VCaP (cell line): Measurements from ENCODE around the gene HS3ST4.

ENCODE experiments used
- H3K27ac ChIP-seq: fragments of 450-650 bp; 2 replicates; pipeline ENCODE4 v1.5.1; 2017
- TF ChIP-seq, protein P1 (sequence below): fragments of 450-650 bp; conservative IDR thresholded peaks from 2 replicates; pipeline ENCODE4 v1.5.1; 2017; ENCODE audit warnings: mild to moderate bottlenecking, moderate library complexity

Gene HS3ST4

DNA sequence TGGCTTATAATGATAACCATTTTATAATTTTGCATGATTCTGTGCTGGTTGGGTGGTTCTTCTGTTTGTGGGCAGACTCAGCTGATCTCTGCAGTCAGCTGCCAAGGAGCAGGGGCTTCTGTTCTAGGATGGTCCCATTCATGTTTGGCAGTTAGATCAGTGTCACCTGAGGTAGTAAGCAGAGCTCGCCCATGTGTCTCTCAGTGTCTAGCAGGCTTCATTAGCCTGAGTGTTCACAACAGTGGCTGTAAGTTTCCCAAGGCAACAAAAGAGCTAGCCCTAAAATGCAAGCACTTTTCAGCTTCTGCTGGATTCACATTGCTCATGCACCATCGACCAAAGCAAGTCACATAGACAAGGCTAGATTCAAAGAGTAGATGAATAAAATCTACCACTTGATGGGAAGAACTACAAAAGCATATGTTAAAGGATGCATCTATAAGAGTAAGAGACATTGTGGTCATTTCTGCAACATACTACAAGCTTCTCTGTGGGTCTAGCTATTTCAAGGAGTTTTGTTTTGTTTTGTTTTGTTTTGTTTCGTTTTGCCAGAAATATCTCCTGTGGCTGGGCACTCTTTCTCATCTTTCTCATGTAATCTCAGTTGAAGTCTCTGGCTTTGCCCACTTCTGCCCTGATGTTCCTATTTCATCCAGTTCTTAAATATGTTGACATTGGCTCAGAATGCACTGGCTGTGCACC lies 180.8 kb downstream of the HS3ST4 start:
- TF ChIP-seq, protein P1, sequence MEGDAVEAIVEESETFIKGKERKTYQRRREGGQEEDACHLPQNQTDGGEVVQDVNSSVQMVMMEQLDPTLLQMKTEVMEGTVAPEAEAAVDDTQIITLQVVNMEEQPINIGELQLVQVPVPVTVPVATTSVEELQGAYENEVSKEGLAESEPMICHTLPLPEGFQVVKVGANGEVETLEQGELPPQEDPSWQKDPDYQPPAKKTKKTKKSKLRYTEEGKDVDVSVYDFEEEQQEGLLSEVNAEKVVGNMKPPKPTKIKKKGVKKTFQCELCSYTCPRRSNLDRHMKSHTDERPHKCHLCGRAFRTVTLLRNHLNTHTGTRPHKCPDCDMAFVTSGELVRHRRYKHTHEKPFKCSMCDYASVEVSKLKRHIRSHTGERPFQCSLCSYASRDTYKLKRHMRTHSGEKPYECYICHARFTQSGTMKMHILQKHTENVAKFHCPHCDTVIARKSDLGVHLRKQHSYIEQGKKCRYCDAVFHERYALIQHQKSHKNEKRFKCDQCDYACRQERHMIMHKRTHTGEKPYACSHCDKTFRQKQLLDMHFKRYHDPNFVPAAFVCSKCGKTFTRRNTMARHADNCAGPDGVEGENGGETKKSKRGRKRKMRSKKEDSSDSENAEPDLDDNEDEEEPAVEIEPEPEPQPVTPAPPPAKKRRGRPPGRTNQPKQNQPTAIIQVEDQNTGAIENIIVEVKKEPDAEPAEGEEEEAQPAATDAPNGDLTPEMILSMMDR = no peak
- no peak overlapping the region for H3K27ac ChIP-seq

DNA sequence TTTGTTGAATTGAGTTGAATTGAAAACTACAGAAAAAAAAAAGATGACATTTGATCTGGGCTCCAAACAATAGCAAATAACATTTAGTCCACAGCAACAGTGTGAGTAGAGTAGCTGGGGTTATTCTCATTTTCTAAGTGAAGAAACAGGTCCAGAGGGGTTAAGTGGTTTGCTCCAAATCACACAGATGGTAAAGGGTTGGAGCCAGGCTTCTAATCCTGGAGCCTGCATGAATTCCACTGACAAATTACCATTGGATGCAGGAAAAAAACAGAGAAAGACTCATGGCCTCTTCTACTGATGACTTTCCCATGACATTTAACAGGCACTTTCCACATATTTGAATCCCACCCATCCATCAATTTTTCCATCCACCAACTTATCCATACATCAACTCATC lies 182.4 kb downstream of the HS3ST4 start:
- TF ChIP-seq, protein P1 = no peak
- no peak overlapping the region for H3K27ac ChIP-seq

DNA sequence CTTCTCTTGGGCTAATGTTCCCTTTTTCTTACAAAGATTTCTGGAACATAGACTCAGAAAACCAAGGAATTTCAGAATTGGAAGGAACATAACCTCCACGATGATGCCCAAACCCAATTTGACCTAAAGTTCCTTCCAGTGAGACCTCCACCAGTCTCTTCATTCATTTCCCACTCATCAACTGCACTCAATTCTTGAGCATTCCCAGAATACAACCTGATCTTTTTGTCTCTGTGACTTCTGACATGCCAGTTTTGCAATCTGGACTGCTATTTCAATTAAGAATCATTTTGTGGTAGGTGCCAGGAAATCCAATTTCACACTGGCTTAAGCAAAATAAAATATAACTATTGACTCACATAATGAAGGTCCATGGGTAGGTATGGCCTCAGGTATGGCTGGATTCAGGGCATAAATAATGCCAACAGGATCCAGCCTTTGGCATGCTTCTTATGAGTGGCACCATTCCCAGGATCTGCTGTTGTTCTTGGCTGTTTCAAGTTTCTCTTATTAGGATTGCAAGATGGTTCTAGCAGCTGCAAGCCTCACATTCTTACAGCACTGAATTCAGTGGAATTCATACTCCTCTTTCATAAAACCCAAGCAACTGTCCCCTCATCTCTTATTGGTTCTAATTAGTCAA lies 184.3 kb downstream of the HS3ST4 start:
- no peak overlapping the region for H3K27ac ChIP-seq
- TF ChIP-seq, protein P1 = no peak

DNA sequence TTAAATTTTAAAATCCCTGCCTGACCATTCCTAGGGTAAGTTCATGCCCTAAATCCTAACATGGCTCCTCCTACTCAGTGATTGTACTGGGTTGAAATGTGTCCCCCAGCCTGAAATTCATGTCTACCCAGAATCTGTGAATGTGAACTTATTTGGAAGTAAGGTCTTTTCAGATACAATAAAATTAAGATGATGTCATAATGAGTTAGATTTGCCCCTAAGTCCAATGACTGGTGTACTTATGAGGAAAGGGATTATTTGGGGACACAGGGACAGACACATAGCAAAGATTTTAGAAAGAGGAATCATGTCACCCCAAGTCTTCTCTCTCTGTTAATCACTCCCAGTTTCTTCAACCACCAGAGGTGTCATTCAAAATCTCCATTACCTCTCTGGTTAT lies 185.3 kb downstream of the HS3ST4 start:
- TF ChIP-seq, protein P1 = no peak

DNA sequence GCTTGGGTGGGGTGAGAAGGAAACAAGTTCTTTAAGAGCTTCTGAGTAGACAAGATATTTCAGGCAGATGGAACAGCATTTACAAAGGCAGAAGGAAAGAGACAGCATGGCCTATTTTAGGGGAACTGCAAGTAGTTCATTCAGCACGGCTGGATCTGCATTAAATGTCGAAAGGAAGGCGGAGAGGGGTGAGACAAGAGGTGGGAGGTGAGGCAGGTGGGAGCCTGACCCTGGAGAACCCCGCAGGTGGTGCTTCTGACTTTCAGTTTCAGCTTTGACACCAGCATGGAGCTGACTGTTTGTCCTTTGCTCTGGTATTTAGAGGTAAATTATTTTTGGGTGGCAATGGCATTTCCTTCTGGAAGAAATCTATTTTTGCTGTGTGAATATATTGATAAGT lies 194.8 kb downstream of the HS3ST4 start:
- H3K27ac ChIP-seq = no peak overlapping the region
- TF ChIP-seq, protein P1 = no peak

More for the DNA sequence above, 185.3 kb downstream of the HS3ST4 start:
- H3K27ac ChIP-seq = no peak overlapping the region

DNA sequence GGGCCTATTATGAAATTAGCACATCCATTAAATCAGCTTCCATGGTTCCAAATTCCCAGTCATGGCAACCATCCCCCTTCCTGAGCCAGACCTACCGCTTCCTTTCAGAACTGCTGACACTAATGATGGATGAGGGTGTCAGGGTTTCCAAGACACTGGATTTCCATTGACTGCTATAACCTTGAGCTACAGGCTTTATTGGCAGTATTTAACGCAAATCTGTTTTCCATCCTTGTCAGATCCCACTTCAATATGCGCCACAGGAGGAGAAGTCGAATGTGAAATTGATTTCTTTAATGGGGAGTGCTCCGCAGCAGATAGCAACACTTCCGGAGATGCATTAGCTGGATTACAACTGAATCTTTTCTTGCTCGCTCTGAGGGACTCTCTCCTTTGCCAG lies 197.1 kb downstream of the HS3ST4 start:
- TF ChIP-seq, protein P1 = no peak
- no peak overlapping the region for H3K27ac ChIP-seq

DNA sequence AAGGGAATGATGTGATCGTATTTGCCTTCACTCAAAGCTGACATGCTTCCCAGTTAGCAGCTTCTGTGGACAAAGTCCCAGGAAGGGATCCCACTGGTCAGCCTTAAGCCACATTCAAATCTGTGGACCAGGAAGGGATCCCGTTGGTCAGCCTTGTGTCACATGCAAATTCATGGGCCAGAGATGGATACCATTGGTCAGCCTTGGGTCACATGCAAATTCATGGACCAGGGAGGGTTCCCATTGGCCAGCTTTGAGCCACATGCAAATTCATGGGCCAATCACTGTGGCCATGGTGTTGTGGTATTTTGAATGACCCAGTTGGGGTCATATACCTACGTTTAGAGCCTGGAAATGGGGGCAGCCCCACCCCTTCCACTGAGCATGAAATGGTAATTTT lies 201.6 kb downstream of the HS3ST4 start:
- TF ChIP-seq, protein P1 = no peak
- no peak overlapping the region for H3K27ac ChIP-seq
